ENCODE results near the gene PLEKHM3. TPM values are rescaled to one million over a fixed set of nuclear protein-coding genes. Genes with fewer than 3 reads are reported as not detected.
A peak's percentile ranks its signal among the peaks of the same experiment; 100 is the strongest.

PLEKHM3 gene
- total and polyA plus RNA-seq, 2 of the 13 experiments (the other 11 are each of a cell fraction or from before 2014, with no cell fraction given): 4.5 to 4.7 TPM

DNA sequence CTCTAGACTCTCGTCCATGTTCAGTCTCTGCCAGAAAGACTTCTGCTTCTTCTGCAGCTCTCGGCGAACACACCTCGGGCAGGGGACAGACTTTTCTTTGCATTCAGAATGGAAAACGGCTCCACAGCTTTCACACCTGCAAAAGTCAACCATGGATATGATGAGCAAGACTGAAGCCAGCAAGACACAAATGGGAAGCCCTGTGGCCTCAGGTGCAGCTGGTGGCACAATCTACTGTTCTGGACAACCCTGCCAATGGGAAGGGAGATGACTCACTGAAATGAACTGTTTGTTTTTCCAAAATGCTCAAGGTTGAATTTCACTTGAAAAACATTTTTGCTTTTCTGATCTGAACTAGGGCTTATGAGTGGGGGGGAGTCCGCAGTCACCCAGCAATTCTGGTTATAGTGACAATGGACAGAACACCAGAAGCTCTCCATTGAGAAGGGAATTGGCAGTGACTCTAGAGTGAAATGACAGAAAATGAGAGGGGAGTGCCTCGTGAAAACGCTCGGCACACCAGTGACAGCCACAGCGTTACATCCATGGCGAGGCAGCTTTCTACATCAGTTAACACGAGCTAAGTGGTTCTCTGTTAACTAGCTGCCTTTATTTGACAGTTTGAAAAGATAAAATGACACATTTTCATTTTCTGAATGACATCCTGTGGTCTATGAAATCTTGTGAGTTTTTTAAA, 196.8 kb downstream of the PLEKHM3 start (continued):
- TF ChIP-seq KLF12 (CRISPR knock-in tag; IDR thresholded peaks at IDR 0.05; ENCODE audit: borderline replicate concordance) (0 out of 2 replicates have a peak, but pooled peaks have one; percentile 43), AKAP8 (CRISPR knock-in tag; IDR thresholded peaks at IDR 0.05) (no peak), ELF4 (CRISPR knock-in tag; IDR thresholded peaks at IDR 0.05; ENCODE audit: borderline replicate concordance) (no peak), HIVEP1 (CRISPR knock-in tag; IDR thresholded peaks at IDR 0.05) (peak; percentile 67; the same call in 1 of the 2 replicates), FOXA3 (CRISPR knock-in tag; IDR thresholded peaks at IDR 0.05) (peak; percentile 91), HDAC1 (CRISPR knock-in tag; IDR thresholded peaks at IDR 0.05) (peak; percentile 78), MAFF (IDR thresholded peaks at IDR 0.05; ENCODE audit: low read depth, low read length) (peak; percentile 18; the same call in 1 of the 2 replicates)
- TF ChIP-seq, protein P1, sequence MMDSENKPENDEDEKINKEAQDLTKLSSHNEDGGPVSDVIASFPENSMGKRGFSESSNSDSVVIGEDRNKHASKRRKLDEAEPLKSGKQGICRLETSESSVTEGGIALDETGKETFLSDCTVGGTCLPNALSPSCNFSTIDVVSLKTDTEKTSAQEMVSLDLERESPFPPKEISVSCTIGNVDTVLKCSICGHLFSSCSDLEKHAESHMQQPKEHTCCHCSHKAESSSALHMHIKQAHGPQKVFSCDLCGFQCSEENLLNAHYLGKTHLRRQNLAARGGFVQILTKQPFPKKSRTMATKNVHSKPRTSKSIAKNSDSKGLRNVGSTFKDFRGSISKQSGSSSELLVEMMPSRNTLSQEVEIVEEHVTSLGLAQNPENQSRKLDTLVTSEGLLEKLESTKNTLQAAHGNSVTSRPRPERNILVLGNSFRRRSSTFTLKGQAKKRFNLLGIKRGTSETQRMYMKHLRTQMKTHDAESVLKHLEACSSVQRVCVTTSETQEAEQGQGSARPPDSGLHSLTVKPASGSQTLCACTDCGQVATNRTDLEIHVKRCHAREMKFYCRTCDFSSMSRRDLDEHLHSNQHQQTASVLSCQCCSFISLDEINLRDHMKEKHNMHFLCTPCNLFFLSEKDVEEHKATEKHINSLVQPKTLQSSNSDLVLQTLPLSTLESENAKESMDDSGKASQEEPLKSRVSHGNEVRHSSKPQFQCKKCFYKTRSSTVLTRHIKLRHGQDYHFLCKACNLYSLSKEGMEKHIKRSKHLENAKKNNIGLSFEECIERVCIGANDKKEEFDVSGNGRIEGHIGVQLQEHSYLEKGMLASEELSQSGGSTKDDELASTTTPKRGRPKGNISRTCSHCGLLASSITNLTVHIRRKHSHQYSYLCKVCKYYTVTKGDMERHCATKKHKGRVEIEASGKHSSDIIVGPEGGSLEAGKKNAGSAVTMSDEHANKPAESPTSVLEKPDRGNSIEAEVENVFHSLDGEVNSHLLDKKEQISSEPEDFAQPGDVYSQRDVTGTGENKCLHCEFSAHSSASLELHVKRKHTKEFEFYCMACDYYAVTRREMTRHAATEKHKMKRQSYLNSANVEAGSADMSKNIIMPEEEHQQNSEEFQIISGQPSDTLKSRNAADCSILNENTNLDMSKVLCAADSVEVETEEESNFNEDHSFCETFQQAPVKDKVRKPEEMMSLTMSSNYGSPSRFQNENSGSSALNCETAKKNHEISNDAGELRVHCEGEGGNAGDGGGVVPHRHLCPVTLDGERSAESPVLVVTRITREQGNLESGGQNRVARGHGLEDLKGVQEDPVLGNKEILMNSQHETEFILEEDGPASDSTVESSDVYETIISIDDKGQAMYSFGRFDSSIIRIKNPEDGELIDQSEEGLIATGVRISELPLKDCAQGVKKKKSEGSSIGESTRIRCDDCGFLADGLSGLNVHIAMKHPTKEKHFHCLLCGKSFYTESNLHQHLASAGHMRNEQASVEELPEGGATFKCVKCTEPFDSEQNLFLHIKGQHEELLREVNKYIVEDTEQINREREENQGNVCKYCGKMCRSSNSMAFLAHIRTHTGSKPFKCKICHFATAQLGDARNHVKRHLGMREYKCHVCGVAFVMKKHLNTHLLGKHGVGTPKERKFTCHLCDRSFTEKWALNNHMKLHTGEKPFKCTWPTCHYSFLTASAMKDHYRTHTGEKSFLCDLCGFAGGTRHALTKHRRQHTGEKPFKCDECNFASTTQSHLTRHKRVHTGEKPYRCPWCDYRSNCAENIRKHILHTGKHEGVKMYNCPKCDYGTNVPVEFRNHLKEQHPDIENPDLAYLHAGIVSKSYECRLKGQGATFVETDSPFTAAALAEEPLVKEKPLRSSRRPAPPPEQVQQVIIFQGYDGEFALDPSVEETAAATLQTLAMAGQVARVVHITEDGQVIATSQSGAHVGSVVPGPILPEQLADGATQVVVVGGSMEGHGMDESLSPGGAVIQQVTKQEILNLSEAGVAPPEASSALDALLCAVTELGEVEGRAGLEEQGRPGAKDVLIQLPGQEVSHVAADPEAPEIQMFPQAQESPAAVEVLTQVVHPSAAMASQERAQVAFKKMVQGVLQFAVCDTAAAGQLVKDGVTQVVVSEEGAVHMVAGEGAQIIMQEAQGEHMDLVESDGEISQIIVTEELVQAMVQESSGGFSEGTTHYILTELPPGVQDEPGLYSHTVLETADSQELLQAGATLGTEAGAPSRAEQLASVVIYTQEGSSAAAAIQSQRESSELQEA (CRISPR knock-in tag; IDR thresholded peaks at IDR 0.05; ENCODE audit: not compliant biosample characterization): no peak
- TF ChIP-seq, protein P2, sequence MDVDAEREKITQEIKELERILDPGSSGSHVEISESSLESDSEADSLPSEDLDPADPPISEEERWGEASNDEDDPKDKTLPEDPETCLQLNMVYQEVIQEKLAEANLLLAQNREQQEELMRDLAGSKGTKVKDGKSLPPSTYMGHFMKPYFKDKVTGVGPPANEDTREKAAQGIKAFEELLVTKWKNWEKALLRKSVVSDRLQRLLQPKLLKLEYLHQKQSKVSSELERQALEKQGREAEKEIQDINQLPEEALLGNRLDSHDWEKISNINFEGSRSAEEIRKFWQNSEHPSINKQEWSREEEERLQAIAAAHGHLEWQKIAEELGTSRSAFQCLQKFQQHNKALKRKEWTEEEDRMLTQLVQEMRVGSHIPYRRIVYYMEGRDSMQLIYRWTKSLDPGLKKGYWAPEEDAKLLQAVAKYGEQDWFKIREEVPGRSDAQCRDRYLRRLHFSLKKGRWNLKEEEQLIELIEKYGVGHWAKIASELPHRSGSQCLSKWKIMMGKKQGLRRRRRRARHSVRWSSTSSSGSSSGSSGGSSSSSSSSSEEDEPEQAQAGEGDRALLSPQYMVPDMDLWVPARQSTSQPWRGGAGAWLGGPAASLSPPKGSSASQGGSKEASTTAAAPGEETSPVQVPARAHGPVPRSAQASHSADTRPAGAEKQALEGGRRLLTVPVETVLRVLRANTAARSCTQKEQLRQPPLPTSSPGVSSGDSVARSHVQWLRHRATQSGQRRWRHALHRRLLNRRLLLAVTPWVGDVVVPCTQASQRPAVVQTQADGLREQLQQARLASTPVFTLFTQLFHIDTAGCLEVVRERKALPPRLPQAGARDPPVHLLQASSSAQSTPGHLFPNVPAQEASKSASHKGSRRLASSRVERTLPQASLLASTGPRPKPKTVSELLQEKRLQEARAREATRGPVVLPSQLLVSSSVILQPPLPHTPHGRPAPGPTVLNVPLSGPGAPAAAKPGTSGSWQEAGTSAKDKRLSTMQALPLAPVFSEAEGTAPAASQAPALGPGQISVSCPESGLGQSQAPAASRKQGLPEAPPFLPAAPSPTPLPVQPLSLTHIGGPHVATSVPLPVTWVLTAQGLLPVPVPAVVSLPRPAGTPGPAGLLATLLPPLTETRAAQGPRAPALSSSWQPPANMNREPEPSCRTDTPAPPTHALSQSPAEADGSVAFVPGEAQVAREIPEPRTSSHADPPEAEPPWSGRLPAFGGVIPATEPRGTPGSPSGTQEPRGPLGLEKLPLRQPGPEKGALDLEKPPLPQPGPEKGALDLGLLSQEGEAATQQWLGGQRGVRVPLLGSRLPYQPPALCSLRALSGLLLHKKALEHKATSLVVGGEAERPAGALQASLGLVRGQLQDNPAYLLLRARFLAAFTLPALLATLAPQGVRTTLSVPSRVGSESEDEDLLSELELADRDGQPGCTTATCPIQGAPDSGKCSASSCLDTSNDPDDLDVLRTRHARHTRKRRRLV (CRISPR knock-in tag; IDR thresholded peaks at IDR 0.05): peak; percentile 43; the same call in 1 of the 2 replicates
- TF ChIP-seq, protein P3, sequence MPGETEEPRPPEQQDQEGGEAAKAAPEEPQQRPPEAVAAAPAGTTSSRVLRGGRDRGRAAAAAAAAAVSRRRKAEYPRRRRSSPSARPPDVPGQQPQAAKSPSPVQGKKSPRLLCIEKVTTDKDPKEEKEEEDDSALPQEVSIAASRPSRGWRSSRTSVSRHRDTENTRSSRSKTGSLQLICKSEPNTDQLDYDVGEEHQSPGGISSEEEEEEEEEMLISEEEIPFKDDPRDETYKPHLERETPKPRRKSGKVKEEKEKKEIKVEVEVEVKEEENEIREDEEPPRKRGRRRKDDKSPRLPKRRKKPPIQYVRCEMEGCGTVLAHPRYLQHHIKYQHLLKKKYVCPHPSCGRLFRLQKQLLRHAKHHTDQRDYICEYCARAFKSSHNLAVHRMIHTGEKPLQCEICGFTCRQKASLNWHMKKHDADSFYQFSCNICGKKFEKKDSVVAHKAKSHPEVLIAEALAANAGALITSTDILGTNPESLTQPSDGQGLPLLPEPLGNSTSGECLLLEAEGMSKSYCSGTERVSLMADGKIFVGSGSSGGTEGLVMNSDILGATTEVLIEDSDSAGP (CRISPR knock-in tag; IDR thresholded peaks at IDR 0.05; ENCODE audit: borderline replicate concordance): no peak

All from HepG2 (cell line).